PFSK-1 (cell line): ENCODE results near the gene SNX18.

Experiments used
- FOXP2 ChIP-seq: optimal IDR thresholded peaks from 2 replicates; pipeline ENCODE3; 2011; ENCODE audit warnings: borderline replicate concordance, control low read depth, inconsistent platforms; ENCODE audit not compliant: insufficient read depth; ENCODE audit errors: extremely low read length, extremely low read depth
- POLR2AphosphoS5 ChIP-seq: IDR thresholded peaks from 2 replicates; pipeline ENCODE4 v1.6.1; 2012; ENCODE audit warnings: low read depth, mild to moderate bottlenecking, control low read depth, low read length, moderate library complexity
- SIN3A ChIP-seq: IDR thresholded peaks from 2 replicates; pipeline ENCODE4 v1.6.1; 2012; ENCODE audit warnings: mild to moderate bottlenecking, low read length, moderate library complexity, borderline replicate concordance; ENCODE audit not compliant: insufficient read depth
- TAF1 ChIP-seq: IDR thresholded peaks from 2 replicates; pipeline ENCODE4 v1.6.1; 2012; ENCODE audit warnings: low read length, control low read depth, borderline replicate concordance; ENCODE audit not compliant: insufficient read depth
- TF ChIP-seq, protein P1 (sequence below), 2 experiments: IDR thresholded peaks; 2 replicates each; pipeline versions ENCODE4 v1.6.1 to v1.8.0; 2011 to 2012; ENCODE audit warnings: low read depth in 2 of 2, low read length in 2 of 2, control low read depth in 1 of 2, inconsistent platforms in 1 of 2, mild to moderate bottlenecking in 1 of 2, moderate library complexity in 1 of 2; ENCODE audit not compliant: insufficient read depth in 1 of 2

SNX18 gene

DNA sequence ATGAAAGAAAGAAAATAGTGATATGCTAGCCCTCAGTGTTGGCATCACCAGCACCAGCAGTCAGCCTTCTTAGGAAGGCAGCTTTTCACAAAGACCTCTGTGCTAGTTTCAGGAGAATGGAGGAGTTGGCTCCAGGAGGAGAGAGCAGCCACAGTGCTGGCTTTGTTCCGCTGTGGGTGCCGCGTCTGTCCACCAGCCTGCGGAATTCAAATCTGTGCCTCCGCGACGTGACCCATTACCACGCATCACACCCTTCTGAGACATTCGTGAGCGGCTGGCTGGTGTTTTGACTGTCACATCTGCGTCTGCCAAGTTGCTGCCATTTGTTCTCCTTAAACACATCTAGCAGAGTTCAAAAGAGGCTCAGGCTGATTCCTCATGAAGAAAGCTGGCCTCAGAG, 34.4 kb downstream of the SNX18 start:
- no peak for TF ChIP-seq TAF1
- TF ChIP-seq, protein P1, sequence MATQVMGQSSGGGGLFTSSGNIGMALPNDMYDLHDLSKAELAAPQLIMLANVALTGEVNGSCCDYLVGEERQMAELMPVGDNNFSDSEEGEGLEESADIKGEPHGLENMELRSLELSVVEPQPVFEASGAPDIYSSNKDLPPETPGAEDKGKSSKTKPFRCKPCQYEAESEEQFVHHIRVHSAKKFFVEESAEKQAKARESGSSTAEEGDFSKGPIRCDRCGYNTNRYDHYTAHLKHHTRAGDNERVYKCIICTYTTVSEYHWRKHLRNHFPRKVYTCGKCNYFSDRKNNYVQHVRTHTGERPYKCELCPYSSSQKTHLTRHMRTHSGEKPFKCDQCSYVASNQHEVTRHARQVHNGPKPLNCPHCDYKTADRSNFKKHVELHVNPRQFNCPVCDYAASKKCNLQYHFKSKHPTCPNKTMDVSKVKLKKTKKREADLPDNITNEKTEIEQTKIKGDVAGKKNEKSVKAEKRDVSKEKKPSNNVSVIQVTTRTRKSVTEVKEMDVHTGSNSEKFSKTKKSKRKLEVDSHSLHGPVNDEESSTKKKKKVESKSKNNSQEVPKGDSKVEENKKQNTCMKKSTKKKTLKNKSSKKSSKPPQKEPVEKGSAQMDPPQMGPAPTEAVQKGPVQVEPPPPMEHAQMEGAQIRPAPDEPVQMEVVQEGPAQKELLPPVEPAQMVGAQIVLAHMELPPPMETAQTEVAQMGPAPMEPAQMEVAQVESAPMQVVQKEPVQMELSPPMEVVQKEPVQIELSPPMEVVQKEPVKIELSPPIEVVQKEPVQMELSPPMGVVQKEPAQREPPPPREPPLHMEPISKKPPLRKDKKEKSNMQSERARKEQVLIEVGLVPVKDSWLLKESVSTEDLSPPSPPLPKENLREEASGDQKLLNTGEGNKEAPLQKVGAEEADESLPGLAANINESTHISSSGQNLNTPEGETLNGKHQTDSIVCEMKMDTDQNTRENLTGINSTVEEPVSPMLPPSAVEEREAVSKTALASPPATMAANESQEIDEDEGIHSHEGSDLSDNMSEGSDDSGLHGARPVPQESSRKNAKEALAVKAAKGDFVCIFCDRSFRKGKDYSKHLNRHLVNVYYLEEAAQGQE (IDR thresholded peaks at IDR 0.05; ENCODE audit: insufficient read depth in 1 of 2, low read depth in 2 of 2, low read length in 2 of 2) = no peak

DNA sequence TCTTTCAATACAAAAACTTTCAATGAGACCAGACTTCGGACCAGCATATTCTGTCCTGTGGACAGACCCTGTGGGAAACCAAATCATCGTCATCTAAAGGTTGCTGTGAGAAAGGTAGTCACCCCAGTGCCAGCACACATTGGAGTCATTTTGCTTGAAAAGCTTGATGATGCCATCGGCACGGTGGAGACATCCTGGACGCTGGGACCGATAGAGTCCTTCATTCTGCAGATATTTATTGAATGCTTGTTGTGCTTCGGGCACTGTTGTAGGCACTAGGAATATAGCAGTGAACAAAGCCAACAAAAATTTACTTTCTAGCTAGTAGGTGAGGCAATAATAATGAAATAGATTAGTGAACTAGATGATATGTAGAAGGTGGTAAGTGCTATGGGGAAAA, 34.9 kb downstream of the SNX18 start:
- TF ChIP-seq POLR2AphosphoS5 (no peak), SIN3A (no peak), FOXP2 (no peak), TAF1 (no peak)
- TF ChIP-seq, protein P1 (IDR thresholded peaks at IDR 0.05; ENCODE audit: insufficient read depth in 1 of 2, low read depth in 2 of 2, low read length in 2 of 2) = no peak

DNA sequence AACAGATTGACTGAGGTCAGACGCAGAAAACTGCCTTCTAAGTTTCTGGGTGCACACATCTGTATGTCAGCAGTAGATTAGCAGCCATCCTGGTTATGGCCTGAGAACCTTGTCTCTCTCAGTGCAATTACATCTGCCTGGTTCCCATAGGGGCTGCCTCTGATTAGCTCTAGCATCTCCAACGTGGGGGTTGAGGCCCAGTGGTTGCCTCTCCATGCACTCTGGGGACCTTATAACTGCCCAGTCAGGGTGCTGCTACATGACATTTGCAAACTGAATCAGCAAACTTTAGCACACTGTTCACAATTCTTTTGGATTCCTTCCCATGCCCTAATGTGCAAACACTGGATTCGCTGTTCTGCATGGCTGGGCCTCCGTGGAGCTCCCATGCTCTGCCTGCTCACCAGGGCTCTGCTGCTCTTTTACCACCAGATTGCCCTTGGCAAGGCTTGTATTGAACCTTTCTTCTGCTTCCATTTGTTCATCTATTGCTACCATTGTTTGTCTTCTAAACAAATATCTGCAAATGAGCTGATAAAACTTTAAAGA, 36.2 kb downstream of the SNX18 start:
- TF ChIP-seq, protein P1 (IDR thresholded peaks at IDR 0.05; ENCODE audit: insufficient read depth in 1 of 2, low read depth in 2 of 2, low read length in 2 of 2) = no peak
- no peak for TF ChIP-seq SIN3A
- no peak for TF ChIP-seq FOXP2
- TF ChIP-seq TAF1 = no peak
- no peak for TF ChIP-seq POLR2AphosphoS5

DNA sequence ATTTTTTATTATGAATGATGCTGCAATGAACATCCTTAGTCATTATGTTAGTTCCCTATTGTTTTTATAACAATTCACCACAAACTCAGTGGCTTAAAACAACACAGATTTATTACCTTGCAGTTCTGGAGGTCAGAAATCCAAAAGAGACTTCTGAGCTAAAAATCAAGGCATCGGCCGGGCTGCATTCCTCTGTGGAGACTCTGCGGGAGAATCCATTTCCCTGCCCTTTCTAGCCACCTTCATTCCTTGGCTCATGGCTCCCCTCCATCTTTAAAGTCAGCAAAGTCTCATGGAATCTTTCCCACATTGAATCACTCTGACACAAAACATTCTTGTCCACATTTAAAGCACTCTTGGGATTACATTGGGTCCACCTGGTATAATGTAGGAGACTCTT, 38.6 kb downstream of the SNX18 start:
- no peak for TF ChIP-seq SIN3A
- TF ChIP-seq FOXP2 = no peak

DNA sequence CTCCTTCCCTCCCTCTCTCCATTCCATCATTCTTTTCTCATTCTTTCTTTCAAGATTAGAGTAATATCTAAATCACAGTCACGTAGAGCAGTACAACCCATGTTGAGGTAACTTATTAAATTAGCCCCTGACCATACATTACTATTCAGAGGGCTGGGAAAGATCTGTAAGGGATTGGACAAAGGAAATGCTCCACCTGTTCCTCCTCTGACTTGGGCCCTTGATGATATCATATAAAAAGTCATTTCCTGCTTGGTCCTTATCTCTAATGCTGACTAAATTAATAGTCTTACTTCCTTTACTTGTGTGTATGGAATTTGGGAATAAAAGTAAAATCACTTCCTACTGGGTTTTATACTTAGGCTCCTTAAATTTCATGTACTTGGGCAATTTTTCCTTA, 40.8 kb downstream of the SNX18 start:
- no peak for TF ChIP-seq TAF1
- no peak for TF ChIP-seq POLR2AphosphoS5
- TF ChIP-seq, protein P1 (IDR thresholded peaks at IDR 0.05; ENCODE audit: insufficient read depth in 1 of 2, low read depth in 2 of 2, low read length in 2 of 2) = no peak
- no peak for TF ChIP-seq FOXP2
- TF ChIP-seq SIN3A = no peak
